GM12864 (cell line): Measurements from ENCODE around the gene RPL15.

Source experiments
- DNase-seq: peaks from one replicate; pipeline ENCODE4 v3.0.0-alpha.2; 2011; ENCODE audit warnings: low read depth
- H3K4me3 ChIP-seq: 2 replicates; pipeline ENCODE4 v1.5.1; 2011; ENCODE audit warnings: mild to moderate bottlenecking, low read depth, low read length, control low read depth
- CTCF ChIP-seq: IDR thresholded peaks from 2 replicates; pipeline ENCODE4 v1.5.1; 2011; ENCODE audit warnings: low read depth, mild to moderate bottlenecking, moderate library complexity, low read length, control low read depth, inconsistent platforms; ENCODE audit errors: missing control alignments

RPL15 gene

GRCh38 chr3:23961066-23961465 lies 44.1 kb downstream of the RPL15 start:
- TF ChIP-seq CTCF, result no peak
- no peak for DNase-seq
- no peak overlapping the region for H3K4me3 ChIP-seq

DNA sequence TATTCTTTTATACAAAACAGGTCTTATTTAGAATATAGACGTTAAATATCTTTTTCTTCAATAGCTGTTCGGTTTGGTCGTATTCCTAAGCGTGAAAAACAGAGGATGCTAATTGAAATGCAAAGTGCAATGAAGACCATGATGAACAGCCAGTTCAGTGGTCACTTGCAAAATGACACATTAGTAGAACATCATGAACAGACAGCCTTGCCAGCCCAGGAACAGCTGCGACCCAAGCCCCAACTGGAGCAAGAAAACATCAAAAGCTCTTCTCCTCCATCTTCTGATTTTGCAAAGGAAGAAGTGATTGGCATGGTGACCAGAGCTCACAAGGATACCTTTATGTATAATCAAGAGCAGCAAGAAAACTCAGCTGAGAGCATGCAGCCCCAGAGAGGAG lies 45.0 kb downstream of the RPL15 start:
- no peak for TF ChIP-seq CTCF
- no peak overlapping the region for H3K4me3 ChIP-seq
- DNase-seq, result no peak

DNA sequence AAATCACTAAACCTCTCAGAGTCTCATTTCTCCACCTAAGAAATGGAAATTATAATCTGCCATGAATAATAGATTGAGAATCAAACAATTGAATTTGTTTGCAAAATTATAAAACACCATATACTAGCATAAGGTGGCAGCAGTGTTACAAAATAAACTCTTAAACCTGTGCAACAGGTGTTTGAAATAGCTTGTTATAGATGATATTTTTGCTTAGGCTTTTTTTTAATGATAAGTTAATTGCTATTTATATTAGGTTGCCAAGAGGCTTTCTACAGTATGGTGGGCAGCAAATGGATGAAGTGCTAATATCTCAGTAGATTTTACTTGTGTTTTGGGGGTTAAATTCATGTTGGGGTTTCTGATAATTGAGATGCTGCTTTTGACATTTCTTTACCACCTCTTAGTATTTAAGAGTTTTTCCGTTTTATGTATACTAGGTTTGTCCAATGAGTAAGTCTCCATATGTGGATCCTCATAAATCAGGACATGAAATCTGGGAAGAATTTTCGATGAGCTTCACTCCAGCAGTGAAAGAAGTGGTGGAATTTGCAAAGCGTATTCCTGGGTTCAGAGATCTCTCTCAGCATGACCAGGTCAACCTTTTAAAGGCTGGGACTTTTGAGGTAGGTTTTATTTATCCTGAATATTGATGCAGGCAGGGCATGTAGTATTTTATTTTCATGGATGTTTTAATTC lies 47.8 kb downstream of the RPL15 start:
- DNase-seq, result no peak
- no peak overlapping the region for H3K4me3 ChIP-seq
- no peak for TF ChIP-seq CTCF

DNA sequence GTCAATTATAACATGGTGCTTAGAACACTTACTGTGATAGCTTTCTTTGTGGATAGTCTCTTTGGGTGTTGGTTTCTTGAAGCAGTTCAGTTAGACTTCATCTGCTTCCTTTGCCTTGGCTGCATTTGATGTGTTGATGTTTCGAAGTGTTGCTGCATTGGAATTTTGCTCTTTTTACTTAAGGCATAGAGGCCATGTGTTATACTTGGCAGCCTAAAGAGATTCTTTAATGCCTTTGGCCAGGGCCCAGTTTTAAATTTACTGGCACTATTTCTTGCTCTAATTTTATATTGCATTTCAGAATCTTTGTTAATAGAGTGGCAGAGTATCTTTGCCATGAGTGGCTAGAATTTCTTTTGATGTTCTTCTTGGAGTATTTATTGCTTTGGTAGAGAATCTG lies 49.4 kb downstream of the RPL15 start:
- no peak for TF ChIP-seq CTCF
- H3K4me3 ChIP-seq, result no peak overlapping the region
- no peak for DNase-seq

DNA sequence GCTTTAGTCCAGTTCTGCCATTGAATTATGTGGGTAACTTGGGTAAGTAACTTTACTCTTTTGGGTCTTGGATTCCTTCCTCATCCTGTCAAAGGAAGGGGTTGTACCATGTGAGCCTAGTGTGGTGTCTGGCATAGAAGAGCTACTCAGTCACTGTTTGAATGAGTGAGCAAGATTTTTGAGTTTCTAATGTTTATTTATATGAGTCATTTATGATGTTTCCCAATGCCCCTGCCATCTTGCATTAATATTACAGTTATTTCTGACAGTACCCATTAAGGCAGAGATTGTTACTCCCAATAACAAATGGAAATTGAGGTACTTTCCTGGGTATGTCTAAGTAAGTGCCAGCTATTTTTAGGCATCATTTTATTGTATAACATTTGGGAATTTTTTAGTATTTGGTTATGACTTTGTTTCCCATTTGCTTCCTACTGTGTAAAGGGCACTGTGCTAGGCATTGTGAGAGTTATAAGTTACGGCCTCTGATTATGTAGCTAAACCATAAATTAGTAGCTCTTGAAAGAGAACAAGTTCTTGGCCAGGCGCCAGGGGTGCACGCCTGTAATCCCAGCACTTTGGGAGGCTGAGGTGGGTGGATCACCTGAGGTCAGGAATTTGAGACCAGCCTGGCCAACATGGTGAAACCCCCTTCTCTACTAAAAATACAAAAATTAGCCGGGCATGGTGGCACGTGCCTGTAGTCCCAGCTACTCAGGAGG lies 51.7 kb downstream of the RPL15 start:
- H3K4me3 ChIP-seq, result no peak overlapping the region
- TF ChIP-seq CTCF, result no peak
- no peak for DNase-seq

- no peak for DNase-seq
- TF ChIP-seq CTCF, result no peak
- no peak overlapping the region for H3K4me3 ChIP-seq
Observed at GRCh38 chr3:23969393-23969792, 52.5 kb downstream of the RPL15 start.
